Breast epithelium (tissue), 4 donors: Measurements from ENCODE around the gene ZNF444. TPM values are rescaled to one million over a fixed set of nuclear protein-coding genes. Genes with fewer than 3 reads are reported as not detected.

ENCODE experiments used
- DNase-seq, 2 donors: peaks; one replicate each; pipeline ENCODE4 v3.0.0-alpha.2; 2019; ENCODE audit warnings: low spot score in 2 of 2
- H3K27ac ChIP-seq, 2 donors: fragments of 200-600 bp; sonication (generic) in 1 of 2; one replicate each; pipeline ENCODE4 v1.5.1; 2016 to 2019; ENCODE audit warnings: mild to moderate bottlenecking in 1 of 2
- H3K27me3 ChIP-seq, 2 donors: fragments of 200-600 bp; sonication (generic) in 1 of 2; one replicate each; pipeline versions ENCODE4 v1.5.1 to v1.6.0; 2017 to 2019; ENCODE audit warnings: control low read depth in 1 of 2, mild to moderate bottlenecking in 1 of 2
- H3K36me3 ChIP-seq: fragments of 200-600 bp; one replicate; pipeline ENCODE4 v1.5.1; 2019
- H3K4me1 ChIP-seq, 2 donors: fragments of 200-600 bp; sonication (generic); one replicate each; pipeline ENCODE4 v1.5.1; 2016 to 2019; ENCODE audit warnings: control low read depth in 1 of 2
- H3K4me3 ChIP-seq, 3 donors: fragments of 200-600 bp; sonication (generic); 1 replicate in 2 of 3; 2 replicates in 1 of 3; pipeline ENCODE4 v1.5.1; 2016 to 2019; ENCODE audit warnings: mild to moderate bottlenecking in 3 of 3, moderate library complexity in 2 of 3
- H3K9me3 ChIP-seq, 2 donors: fragments of 200-600 bp; sonication (generic) in 1 of 2; one replicate each; pipeline ENCODE4 v1.5.1; 2016 to 2019; ENCODE audit warnings: control low read depth in 1 of 2
- CTCF ChIP-seq, 3 donors: fragments of 450-650 bp; IDR thresholded peaks; one replicate each; pipeline ENCODE4 v1.5.1; 2016 to 2017; ENCODE audit warnings: antibody characterized with exemption in 3 of 3, mild to moderate bottlenecking in 3 of 3, moderate library complexity in 3 of 3
- POLR2A ChIP-seq: fragments of 450-650 bp; IDR thresholded peaks from one replicate; pipeline ENCODE4 v1.6.1; 2016; ENCODE audit warnings: antibody characterized with exemption, mild to moderate bottlenecking, moderate library complexity
- POLR2AphosphoS5 ChIP-seq, 3 donors: sonication (generic); formaldehyde crosslinking; IDR thresholded peaks; one replicate each; pipeline ENCODE4 v1.6.1; 2017; ENCODE audit warnings: antibody characterized with exemption in 3 of 3
- intact Hi-C: fragments of 100-400 bp; cut with DNase I; formaldehyde crosslinking; loops from one replicate; pipeline ENCODE4 v1.15.1; 2023; ENCODE audit warnings: low total_unique reads
- total RNA-seq, 3 donors: library from RNA; depleted of rRNA; stranded (reverse); fragments of >200 nt; gene quantifications; one replicate each; pipeline ENCODE4 v1.1.0, GENCODE V29; 2016

Gene ZNF444
- total RNA-seq, 3 donors from 2014 or later = 13.9 to 38.5 (median 33.1) TPM

GRCh38 chr19:56117889-56118288, 23.2 kb upstream of the ZNF444 start:
- Histone ChIP-seq H3K36me3 (no peaks in the 10 kb centered on the region), H3K4me3 (no peak overlapping the region), H3K27me3 (no peaks in the 10 kb centered on the region), H3K9me3 (no peaks in the 10 kb centered on the region), H3K4me1 (peaks cover 0 to 26% of the 10 kb centered on the region in 2 donors), H3K27ac (peak overlapping the region; percentile 26 to 41)
- TF ChIP-seq POLR2A = no peak
- no peak for TF ChIP-seq CTCF (IDR thresholded peaks at IDR 0.05)
- no peak for TF ChIP-seq POLR2AphosphoS5 (IDR thresholded peaks at IDR 0.05)
- intact Hi-C loops = loop anchor here (5.0 kb wide), 1 partner anchor 1104 kb away; no protein-coding TSS in a partner anchor
- no peak for DNase-seq

- no peaks in the 10 kb centered on the region for H3K27me3 ChIP-seq
- H3K9me3 ChIP-seq = no peaks in the 10 kb centered on the region
- no peaks in the 10 kb centered on the region for H3K36me3 ChIP-seq
- H3K4me1 ChIP-seq = peaks cover 0 to 26% of the 10 kb centered on the region in 2 donors
- no peak for TF ChIP-seq POLR2AphosphoS5 (IDR thresholded peaks at IDR 0.05)
- H3K27ac ChIP-seq = peak overlapping the region; percentile 95 to 98
- no peak for DNase-seq
- intact Hi-C loops = loop anchor here (5.0 kb wide), 1 partner anchor 1103 kb away; no protein-coding TSS in a partner anchor
- peak overlapping the region in 2 of 3 donors; percentile 79 to 83 for H3K4me3 ChIP-seq
Measured at GRCh38 chr19:56118666-56119581, 22.2 kb upstream of the ZNF444 start.

GRCh38 chr19:56119582-56119978, 21.5 kb upstream of the ZNF444 start:
- intact Hi-C loops = loop anchor here (5.0 kb wide), 1 partner anchor 1103 kb away; no protein-coding TSS in a partner anchor
- Histone ChIP-seq H3K9me3 (no peaks in the 10 kb centered on the region), H3K4me3 (peak overlapping the region; percentile 79 to 83 (median 82)), H3K27me3 (no peaks in the 10 kb centered on the region), H3K27ac (peak overlapping the region; percentile 95 to 98), H3K36me3 (no peaks in the 10 kb centered on the region), H3K4me1 (peaks cover 0 to 26% of the 10 kb centered on the region in 2 donors)
- DNase-seq = no peak
- TF ChIP-seq POLR2A = no peak
- no peak for TF ChIP-seq POLR2AphosphoS5 (IDR thresholded peaks at IDR 0.05)
- TF ChIP-seq CTCF (IDR thresholded peaks at IDR 0.05) = no peak

GRCh38 chr19:56120002-56120370, 21.1 kb upstream of the ZNF444 start:
- Histone ChIP-seq H3K4me3 (peak overlapping the region; percentile 79 to 83 (median 82)), H3K9me3 (no peaks in the 10 kb centered on the region), H3K4me1 (peaks cover 0 to 26% of the 10 kb centered on the region in 2 donors), H3K27me3 (no peaks in the 10 kb centered on the region), H3K36me3 (no peaks in the 10 kb centered on the region), H3K27ac (peak overlapping the region; percentile 95 to 98)
- intact Hi-C loops = no loop called here
- TF ChIP-seq CTCF (IDR thresholded peaks at IDR 0.05) (no peak), POLR2A (no peak), POLR2AphosphoS5 (IDR thresholded peaks at IDR 0.05) (no peak)
- DNase-seq = no peak

- Histone ChIP-seq H3K4me3 (peak overlapping the region; percentile 79 to 83 (median 82)), H3K9me3 (no peaks in the 10 kb centered on the region), H3K27ac (peak overlapping the region; percentile 95 to 98), H3K4me1 (peaks cover 0 to 26% of the 10 kb centered on the region in 2 donors), H3K36me3 (no peaks in the 10 kb centered on the region), H3K27me3 (no peaks in the 10 kb centered on the region)
- peak in 1 of 2 donors; percentile 48 for DNase-seq
- intact Hi-C loops = no loop called here
- peak in 1 of 3 donors; percentile 21 for TF ChIP-seq CTCF (IDR thresholded peaks at IDR 0.05)
- no peak for TF ChIP-seq POLR2A
- TF ChIP-seq POLR2AphosphoS5 (IDR thresholded peaks at IDR 0.05) = peak in 2 of 3 donors; percentile 44 to 55
Measured at GRCh38 chr19:56120371-56121179, 20.5 kb upstream of the ZNF444 start.
